ENCODE data around the gene TOX2.

The TOX2 gene

DNA sequence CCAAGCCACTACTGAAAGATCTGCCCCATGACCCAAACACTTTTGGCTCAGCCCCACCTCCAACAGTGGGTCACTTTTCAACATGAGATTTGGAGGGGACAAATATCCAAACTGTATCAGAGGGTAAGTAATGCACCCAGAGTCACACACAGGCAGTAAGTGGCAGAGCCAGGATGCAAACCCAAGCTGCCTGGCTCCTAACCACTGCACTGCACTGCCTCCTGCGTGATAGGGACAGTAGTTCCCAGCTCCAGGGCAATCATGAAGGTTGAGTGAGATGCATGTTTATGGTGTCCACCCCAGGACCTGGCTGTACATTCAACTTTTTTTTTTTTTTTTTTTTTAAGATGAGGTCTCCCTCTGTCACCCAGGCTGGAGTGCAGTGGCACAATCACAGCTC is 88.2 kb downstream of the TOX2 start:
- no peak for ATAC-seq

DNA sequence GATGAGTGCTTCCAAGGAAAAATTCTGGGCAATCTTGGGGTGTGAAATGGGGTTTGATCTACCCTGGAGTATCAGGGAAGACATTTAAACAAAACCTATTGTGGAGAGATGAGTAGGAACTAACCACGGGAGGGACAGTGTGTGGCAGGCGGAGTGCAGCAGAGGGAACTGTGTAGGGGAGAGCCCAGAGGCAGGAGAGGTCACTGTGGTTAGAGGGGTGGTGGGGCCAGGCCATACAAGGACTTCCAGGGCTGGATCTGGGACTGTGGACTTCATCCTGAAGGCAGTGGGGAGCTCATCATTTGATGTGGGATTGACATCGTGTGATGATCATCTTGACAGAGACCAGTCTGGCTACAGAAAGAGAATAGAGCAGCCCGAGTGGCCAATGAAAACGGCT is 89.0 kb downstream of the TOX2 start:
- ATAC-seq = no peak

DNA sequence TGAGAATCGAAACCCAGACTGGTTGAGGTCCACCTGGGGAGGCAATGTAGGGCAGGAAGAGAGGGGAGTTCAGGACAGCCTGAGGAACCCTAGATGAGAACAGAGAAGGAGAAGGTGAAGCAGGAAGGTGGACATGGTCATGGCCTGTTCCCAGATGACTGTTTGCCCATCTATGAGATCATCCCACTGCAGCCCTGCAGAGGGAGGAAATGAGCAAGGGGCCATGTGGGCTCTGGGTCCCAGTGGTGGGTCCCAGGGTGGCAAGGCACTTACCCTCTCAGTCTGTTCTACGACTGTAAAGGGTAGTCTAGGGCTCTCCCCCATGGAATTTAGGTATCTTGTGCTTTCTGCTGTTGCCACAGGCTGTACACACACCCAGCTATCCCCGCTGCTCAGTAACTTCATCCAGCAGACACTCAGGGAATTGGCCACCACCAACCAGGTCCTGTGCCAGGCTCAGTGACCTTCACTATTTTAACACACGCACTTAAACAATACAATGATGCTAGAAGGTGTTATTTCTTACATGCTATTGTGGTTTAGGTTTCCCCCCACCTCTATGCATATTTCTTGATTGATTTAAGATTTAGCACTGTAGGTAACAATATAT is 89.8 kb downstream of the TOX2 start:
- ATAC-seq = no peak

DNA sequence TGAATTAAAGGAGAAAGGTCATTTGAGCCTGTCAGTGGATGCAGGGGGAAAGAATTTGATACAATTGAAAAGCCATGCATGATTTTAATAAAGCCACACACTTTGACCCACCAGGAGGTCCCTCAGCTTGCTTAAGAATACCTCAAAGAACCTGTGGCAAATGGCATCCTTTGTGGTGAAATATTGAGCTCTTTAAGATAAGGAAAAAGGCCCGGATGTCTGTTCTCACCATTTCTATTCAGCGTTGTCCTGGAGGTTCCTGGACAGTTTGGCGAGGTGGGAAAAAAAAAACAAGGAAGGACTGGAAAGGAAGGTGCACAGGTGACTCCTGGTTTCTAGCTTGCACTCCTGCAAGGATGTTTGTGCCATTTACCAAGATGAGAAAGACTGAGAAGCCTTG is 91.0 kb downstream of the TOX2 start:
- no peak for ATAC-seq

DNA sequence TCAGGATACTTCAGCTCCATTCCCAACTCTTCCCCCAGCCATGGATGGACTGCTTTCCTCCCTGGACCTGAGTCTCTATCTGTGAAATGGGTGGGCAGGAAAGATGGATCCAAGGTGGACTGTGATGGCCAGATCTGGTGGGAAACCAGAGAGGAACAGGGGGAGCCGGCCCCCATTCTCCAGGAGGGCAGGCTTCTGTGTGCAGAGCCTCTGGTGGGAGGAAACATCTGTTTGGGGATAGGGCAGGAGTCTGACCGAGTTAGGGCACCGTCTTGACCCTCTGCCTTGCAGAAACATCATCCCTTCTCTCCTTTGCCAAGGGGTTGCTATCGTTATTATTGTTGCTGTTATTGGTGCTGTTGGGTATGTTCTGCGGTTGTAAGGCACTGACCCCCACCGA is 91.5 kb downstream of the TOX2 start:
- ATAC-seq = no peak

DNA sequence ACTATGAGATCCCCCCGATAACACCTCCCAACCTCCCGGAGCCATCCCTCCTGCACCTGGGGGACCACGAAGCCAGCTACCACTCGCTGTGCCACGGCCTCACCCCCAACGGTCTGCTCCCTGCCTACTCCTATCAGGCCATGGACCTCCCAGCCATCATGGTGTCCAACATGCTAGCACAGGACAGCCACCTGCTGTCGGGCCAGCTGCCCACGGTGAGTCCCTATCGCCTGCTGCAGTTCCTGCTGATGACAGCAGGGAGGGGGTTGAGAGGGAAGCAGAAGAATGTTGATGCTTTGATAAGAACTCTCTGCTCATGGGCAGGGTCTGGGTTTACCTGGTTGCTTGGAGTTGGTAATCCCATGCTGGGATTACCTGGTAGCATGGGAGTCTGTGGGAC is 91.9 kb downstream of the TOX2 start:
- no peak for ATAC-seq

DNA sequence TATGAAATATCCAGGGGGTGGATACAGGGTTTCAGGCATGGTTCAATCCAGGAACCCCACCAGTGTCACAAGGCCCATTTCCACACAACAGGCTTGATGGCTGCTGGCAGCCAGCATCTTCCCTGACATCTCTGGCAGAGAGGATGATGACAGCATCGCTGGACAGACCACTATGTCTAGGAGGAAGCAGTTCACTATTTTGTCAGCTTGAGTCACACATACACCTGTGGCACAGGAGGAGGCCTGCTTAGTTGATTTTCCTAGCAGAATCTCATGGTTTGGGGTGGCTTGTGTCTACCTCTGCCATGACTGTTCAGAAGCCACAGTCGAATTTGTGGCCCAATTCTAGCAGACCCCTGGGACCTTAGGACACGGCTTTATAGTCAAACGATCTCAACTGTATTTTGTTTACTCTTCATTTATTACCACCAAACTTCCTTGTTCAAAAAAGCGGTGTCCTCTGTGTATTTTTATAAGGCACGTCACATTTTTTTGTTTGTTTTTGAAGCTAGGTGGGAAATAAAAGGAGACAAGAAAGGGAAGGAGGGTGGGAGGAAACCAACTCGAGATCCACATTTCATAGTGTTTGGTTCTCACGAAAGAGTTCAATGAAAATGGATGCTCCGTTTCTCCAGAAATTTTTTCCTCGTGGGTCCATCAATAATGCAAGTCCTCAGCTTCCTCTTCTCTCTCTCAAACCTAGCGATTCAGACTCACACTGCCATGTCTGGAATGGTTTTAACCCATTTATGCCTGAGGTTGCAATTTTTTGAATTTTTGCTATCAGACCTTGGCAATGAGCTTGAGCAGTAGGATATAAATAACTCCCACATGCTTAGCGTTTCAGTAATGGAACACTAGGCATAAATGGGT is 94.4 kb downstream of the TOX2 start:
- ATAC-seq = no peak

DNA sequence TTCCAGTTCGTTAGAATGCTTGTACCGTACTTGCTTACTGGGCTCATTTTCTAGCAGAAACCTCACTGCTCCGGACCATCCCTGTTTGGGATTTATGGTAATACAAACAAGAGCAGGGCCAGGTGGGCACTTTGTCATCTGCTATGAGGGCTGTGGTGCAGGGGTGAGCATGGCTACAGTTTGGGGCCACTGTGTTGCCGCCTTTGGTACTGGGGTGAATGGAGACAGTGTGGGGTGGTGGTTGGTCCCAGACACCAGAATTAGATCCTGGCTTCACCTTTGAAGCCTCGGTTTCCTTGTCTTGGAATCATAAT is 95.0 kb downstream of the TOX2 start:
- ATAC-seq = no peak

DNA sequence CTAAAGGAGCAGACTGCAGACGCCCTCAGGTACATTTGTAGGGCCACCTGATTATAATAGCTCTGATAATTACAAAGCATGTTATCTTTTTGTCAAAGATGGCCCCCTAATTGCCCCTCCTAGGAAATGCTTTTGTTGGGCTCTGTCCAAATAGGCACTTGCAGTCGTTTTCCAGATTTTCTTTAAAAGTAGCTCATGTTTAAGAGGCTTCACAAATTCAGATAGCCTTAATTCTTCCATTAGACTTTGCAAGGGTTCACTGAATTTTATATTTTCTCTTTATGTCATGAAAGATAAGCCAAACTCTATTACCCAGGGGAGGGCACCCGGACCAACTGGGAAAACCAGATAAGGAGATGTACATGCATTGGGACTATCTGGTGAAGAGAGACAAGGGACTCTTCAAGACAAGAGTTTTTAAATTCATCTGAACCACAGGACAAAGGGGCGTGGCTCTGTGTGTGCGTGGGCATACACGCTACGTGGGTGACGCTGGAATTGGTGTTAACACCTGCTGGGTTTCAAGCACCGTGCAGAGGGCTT is 95.6 kb downstream of the TOX2 start:
- ATAC-seq = no peak

DNA sequence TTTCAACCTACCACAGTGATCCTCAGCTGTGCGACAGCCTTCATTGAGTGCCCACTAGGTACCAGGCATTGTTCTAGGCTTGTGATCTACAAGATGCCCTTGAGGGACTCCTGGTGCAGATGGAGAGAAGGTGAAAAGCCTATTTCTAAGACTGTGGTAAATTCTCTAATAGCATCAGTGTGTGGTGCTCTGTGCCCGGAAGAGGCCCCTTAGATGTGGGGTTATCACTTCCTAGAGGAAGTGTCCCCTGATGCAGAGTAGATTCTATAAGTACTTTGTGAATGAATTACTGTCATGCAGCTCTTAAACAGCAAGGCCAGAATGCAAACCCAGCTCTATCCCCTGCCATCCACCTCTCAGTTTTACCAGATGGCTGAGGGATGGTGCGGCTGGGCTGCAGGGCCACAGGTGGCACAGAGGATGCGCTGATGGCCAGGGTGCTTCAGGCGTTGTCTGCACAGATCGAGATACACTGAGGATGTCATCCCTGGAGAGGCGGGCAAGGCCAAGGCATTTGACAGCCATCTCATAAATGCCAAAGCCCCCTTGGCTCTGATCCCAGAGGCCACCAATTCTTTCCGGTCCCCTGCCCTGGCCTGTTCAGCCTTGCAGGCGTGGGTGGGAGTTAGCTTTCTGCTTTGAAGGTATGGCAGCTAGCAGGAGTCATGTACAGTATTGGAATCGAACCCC is 96.7 kb downstream of the TOX2 start:
- ATAC-seq = peak in 1 of 2 donors; percentile 32

DNA sequence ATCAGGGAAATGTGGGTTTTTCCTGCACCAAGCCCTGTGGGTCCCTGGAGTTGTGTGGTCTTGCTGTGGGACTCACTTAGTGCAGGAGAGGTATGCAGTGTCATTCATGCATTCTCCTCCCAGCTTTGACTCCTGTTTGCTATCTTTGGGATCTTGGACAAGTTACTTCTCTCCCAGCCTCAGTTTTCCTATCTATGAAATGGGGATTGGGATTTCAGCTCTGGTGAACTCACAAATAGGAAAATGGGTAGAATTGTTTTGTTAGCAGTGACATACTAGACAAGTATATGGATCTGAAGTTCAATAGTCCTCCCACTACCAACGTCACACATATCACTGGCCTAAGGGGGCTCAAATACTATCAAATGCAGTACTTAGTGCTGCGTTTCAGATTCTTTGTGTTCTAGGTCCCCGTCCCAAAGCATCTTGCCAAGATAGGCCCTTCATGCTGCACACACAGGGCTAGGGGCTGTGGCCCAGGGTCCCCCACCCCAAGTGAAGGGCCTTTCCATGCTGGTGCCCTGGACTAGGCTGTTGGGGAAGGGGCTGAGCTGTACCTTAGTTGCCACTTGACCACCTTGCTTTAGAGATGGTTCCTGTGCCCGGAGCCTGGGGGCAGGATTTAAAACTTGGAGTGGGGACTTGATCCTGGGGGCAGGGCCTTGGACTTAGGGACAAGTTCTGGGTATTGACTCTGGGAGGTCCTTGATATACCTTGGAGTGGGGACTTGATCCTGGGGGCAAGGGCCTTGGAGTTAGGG is 98.0 kb downstream of the TOX2 start:
- ATAC-seq = no peak

DNA sequence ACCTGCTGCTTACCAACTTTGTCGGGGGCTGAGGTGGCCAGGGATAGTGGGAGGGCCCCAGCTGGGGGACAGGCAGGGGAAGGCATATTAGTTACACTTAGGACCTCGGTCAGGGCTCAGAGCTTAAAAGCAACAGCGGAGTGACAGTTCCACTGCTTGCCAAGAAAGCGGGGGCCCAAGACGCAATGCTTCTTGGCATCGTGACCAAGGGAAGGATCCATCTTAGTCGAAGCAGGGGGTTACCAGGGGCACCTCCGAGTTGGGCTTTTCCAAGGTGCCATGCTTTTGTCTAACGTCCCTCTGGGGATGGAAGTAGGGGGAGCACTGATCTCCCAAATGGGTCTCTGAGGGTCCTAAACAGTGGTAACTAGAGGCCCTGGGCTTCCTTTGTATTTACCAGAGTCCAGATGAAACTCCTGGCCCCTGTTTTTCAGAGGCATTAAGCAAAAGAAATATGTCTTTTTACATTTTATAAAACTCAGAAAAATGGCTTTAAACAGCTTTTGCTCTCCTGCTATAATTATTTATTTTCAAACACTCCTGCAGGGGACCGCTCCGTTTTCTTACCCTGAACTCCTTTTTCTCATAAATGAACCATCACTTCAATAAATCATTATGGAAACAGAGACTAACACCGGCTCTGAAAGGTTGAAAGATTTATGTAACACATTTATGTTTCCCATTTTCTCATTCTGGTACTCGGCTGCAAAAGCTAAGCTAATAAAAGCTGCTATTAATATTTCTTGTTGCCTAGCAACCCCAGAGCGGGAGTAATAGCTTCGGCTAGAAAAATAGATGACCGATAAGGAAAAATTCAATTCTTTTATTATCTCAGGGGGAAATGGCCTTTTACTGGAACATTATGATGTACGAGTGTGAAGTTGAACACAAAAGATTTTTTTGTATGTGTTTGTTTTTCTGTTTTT is 100.4 kb downstream of the TOX2 start:
- ATAC-seq = no peak

DNA sequence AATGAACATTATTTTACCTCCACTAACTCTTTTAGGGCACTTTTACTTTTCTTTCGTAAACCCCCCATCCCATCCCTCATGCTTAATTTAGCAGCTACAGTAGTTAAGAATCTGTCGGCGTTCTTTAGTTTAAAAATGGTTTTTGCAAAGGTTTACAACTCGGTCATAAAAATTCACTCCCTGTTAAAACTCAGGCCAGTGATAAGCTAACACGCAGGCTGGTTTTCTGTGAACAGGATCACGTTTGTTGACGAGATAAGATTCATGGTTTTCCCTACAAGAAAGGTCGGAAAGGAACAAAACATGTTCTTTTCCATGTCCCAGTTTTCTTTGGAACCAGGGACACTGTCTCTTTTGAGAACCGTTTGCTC is 101.1 kb downstream of the TOX2 start:
- ATAC-seq = no peak

DNA sequence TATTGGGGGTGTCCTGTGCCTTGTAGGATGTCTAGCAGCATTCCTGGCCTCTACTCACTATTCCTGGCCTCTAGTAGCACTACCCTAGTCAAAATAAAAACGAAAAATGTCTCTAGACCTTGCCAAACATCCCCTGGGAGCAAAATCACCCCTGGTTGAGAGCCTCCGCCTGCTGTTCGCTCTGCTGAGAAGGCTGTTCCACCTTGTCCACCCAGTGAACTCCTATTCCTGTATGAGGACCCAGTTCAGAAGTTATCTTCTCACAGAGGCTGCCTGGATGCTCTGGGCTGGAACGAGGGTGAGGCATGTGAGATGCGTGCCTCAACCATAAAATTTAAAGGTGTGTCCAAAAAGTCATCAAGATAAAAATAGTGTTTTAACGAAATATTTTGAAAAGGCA is 101.9 kb downstream of the TOX2 start:
- no peak for ATAC-seq

DNA sequence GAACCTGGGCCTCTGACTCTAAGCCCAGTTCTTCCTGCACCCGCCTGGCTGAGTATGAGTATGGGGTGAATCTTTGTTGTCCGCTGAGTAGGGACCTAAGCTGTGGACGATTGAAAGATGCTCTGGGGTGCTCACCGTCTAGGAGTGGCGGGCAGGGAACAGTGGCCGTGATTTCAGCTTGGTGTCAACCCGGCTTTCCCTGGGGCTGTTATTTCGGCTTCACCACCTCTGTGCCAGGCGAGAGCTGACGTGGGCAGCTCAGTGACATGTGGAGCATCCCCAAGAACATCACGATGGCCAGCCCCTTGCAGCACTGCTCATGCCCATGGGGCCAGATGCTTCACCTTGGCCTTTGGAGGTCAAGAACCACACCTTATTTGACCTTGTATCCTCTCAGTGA is 102.6 kb downstream of the TOX2 start:
- no peak for ATAC-seq

DNA sequence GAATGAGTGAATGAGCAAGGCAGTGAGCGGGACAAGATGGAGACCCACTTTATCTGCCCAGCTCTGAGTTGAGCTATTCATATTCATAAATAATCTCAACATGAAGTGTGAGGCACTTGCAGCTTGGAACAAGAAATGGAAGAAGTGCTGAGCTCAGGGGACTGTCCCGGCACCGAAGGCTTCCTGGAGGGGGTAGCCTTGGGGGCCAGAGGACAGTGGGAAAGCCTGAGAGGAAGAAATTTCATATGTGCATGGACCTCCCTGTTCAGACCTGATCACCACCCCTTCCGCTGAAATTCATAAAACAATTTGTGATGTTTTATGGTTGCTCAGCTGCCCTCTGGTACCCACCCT is 103.2 kb downstream of the TOX2 start:
- no peak for ATAC-seq

DNA sequence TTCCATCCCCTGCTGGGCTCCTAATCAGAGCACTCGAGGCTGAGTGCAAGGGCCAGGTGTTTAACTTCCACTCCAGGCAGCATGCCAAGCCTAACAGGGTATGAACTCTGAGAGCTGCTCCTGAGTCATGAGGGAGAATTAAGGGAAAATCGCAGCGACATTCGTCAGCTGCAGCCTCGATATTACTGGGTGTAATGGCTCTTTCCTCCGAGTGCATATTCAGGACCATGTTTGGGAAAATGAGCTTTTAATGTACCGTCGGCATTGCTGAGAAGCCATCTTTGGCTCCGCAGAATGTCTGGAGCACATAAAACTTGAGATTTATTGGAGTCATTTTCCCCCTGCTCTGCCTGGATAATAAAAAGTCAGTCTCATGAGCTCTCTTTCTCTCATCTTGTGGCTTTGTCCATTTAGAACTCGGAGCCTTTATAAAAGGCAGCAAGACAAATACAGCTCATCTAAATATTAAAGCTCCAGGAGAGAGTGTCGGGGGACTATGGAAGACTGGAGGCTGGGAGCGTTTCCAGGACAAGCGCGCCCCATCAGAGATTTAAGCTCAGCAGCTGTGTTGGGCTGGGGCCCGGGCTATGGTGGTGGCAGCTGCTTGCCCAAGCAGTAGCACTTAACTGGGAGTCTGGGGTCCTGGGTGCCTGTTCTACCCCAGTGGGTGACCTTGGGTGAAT is 103.7 kb downstream of the TOX2 start:
- no peak for ATAC-seq

DNA sequence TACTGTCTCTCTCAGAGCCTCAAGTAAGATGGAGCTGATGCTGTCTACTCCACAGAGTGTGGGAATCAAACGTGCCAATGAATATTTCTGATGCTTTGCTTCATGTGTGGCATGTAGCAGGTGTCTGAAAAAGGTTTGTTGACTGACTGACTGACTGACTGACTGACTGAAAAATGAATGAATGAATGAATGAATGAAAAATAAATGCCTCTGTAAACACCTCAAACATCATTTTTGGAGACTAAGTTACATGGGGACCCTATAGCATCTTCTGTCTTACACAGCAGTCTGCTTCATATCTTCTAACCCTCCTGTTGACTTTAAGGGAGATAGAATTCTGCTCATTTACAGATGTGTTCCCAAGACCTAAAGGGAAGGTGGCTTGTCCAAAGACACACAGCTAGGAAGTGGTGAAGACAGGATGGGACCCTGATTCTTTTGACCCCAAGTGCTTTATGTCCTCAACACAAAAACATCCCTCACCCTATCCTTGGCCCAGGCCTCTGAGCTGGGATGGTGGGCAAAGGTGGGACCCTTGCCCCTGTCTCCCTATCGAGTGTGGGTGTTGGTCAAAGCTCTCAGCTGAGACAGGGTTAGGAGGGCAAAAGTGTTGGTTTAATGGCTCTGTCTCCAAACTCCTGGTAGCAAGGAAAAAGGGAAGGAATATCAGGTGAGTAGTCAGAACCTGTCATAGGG is 104.4 kb downstream of the TOX2 start:
- no peak for ATAC-seq

DNA sequence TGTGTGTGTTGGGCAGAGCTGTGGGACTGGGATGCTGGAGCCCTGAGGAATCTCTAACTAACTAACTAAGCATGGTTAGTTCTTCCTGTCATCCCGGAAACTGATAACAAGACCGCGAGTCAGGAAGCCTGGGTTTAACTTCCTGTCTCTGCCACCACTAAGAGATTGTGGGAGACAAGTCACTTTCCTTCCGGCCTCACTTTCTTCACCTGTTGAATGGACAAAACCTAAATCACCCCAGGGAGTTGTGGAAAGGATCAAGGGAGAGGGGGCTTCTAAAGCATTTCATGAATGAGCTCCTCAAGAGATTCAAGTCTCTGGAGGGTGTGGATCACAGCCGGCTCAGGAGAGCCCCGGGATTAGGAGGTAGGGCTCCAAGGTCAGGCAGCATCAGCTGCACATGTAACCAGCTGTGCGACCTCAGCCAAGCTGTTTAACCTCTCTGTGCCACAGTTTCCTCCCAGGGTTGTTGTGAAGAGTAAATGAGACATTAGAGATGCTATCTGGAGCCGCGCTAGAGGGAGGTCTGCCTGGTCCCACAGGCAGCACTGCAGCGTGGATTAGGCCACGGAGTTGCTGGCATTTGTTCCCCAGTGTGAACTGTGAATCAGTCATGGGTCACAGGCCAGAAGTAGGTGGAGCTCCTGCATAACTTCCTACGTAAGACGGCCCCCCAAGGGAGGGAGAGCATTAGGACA is 105.1 kb downstream of the TOX2 start:
- ATAC-seq = peak; percentile 35 to 72

Measured in activated CD4-positive, CD25-positive, alpha-beta regulatory T cell treated with anti-CD3 and anti-CD28 coated beads, Interleukin-2, amount 50 U/mL, for 24 hours (primary cell).